GM18951 (cell line): ENCODE results near the gene PNPLA2.

Experiments
- POLR2A ChIP-seq: IDR thresholded peaks from 4 replicates; pipeline ENCODE4 v1.6.1; 2011; ENCODE audit warnings: mild to moderate bottlenecking; ENCODE audit not compliant: insufficient read length, insufficient read depth; ENCODE audit errors: extremely low read depth
- in situ Hi-C: fragments of 300-500 bp; cut with MboI; formaldehyde crosslinking; loops from one replicate; pipeline ENCODE4 v1.12.0; 2022; ENCODE audit warnings: low sequenced_read_pairs, mixed read lengths, inconsistent platforms; ENCODE audit not compliant: unreplicated experiment

The PNPLA2 gene

DNA sequence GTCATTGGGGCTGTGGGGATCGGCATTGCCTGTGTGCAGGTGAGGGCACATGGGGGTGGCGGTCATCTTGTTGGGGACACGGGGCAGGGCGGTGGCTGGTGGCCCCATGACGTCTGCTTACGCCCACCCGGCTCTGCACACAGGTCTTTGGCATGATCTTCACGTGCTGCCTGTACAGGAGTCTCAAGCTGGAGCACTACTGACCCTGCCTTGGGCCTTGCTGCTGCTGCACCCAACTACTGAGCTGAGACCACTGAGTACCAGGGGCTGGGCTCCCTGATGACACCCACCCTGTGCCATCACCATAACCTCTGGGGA, 19.2 kb downstream of the PNPLA2 start:
- no peak for TF ChIP-seq POLR2A
- in situ Hi-C loops: no loop called here

DNA sequence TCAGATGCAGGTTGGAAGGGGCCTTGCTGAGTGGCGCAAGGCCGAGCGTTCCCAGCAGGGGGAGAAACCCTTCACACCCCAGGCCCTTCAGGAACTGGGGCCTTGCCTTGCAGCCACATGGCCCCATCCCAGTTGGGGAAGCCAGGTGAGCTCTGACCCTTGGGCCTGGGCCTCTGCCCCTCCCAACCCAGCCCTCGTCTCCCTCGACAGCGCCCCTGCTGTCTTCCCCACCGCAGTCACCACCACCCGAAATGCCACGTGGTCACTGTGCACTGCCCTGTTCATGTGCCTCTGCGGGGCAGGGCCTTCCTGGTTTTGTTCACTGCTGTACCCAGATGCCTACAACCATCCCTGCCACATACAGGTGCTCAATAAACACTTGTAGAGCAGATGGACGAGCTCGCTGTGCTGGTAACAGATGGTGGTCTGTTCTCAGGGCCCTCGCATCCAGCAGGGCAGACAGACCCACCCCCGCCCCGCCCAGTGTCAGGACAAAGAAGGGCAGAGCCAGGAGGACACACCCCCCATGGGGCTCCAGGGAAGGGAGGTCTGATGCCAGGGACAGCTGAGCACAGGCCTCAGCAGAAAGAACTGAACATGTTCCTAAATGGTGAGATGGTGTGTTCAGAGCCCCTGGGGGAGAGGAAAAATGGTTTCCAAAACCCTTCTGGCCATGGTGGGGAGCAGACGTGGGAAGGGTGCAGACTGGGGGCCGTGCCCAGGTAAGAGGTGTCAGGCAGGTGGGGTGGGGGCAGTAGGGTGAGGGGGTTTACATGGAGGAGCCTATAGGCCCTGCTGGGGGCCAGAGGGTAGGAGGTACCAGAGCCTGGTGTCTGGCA, 19.9 kb downstream of the PNPLA2 start:
- in situ Hi-C loops: no loop called here
- TF ChIP-seq POLR2A: no peak

- in situ Hi-C loops: no loop called here
- TF ChIP-seq POLR2A: no peak
These were observed 20.5 kb downstream of the PNPLA2 start for GRCh38 chr11:839280-839623.

GRCh38 chr11:839875-840617, 21.3 kb downstream of the PNPLA2 start:
- TF ChIP-seq POLR2A: no peak
- in situ Hi-C loops: no loop called here

GRCh38 chr11:841981-842369, 23.3 kb downstream of the PNPLA2 start:
- in situ Hi-C loops: no loop called here
- TF ChIP-seq POLR2A: no peak

DNA sequence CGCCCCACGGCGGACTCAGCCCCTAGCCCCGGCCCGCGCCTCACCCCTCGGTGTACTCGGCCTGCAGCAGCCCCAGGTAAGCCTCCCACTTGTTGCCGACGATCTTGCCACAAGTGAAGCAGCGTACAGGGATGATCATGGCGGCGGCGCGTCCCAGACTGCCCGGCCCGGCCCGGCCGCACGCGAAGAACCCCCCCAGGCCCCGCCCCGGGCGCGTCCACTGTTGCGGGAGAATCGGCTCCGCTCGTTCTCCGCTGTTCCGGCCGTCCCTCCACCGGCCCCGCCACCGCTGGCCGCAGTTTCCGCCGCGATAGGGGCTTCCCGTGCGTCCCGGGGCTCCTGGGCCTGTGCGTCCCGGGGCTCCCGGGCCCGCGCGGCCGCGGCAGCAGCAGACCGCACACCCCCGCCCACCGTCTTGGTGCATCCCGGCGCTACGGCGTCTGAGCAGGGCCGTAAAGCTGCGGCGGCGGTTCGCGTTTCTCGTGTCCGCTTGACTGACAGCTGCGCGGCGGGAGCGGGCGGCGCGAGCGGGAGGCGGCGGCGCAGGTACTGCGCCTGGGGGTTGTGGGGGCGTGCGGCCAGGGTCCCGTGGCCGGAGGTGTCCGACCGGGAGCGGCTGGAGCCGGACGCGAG, 23.8 kb downstream of the PNPLA2 start, which contains the start of the genes POLR2L and TSPAN4:
Gene POLR2L (minus strand): TSS at position 160 of the 633 bp plus-strand sequence. CDS start 21 bp downstream, at position 139.
Gene TSPAN4 (plus strand): TSS at position 483 of the 633 bp plus-strand sequence. CDS start 7,453 bp downstream, outside the sequence.
- peak; percentile 99 for TF ChIP-seq POLR2A
- in situ Hi-C loops: no loop called here

GRCh38 chr11:843086-843734, 24.5 kb downstream of the PNPLA2 start:
- TF ChIP-seq POLR2A: no peak
- in situ Hi-C loops: no loop called here

DNA sequence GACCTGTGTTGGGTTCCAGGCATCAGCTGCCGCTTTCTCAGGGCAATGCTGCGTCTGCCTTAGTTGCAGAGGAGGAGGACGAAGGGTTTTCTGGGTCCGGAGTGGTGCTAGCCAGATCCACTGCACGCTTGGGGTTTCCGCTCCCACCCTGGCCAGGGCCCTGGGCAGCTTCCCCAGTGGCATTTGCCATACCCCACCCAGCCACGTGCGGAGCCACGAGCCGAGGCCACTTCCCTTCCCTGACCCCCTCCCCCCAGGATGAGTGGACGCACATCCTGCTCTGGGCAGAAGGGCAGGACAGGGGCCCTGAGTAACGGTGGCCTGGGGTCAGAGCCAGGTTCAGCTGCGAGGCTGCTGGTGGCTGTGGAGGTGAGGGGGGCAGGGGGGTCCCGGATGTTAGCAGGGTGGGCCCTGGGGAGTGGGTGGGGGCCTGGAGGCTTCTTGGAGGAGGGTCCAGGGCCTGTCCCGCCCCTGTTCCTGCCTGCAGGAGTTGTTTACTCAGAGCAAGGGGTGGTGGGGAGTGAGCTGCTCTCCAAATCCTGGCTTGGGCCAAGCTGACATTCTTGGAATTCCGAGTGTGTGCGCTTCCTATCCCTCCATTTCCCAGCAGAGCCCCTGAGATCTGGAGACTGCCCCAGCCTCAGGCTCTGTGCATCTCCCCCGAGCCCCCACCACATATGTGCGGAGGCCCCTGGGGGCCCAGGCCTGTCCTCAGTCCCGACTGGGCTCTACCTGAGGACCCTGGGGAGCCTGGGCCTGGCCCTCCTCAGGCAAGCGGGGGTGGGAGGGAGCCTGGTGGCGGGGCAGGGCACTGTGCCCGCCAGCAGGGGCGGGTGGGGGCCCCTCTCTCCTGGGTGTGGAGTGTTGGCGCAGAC, 25.3 kb downstream of the PNPLA2 start:
- in situ Hi-C loops: no loop called here

DNA sequence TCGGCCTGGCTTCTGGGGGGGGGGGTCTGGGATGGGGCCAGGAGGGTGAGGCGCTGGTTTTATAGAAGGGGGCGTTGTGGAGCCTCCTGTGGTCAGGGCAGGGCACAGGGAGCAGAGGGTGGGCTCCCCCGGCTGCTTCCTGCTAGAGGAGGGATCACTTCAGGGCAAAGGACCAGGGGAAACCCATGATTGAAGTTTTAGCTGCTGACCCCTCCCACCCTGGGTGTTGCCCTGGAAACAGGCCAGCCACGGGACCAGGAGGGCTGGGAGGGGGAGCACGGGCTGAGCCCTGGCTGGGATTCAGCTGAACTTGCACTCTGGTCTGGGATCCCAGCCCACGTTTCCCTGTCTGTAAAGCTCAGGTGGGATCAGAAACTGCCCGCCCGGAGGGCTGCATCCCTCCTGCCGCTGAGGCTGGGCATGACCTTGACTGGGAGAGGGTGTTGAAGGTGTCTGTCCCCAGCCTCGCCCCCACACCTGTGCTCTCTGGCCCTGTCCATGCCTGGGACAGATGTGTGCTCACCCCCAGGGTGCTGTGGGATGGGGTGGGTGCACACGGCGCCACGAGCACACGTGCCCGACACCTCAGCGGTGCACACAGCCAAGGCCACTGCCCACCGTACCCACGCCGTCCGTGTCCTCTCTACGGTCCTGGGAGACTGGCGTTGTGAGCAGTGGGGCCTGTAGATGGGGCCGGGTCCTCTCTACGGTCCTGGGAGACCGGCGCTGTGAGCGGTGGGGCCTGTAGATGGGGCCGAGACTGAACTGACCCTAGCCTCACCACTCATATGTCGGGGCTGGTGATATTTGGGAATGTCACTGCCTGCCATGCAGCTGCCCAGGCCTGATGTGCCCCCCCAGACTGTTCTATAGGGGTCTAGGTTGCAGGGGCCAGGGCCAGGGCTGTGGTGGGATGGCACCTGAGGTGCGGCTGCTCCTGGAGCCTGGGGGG, 26.3 kb downstream of the PNPLA2 start:
- no peak for TF ChIP-seq POLR2A
- in situ Hi-C loops: no loop called here

More for the DNA sequence above, 25.3 kb downstream of the PNPLA2 start:
- TF ChIP-seq POLR2A: no peak

- in situ Hi-C loops: no loop called here
- TF ChIP-seq POLR2A: no peak
These were observed 27.3 kb downstream of the PNPLA2 start for GRCh38 chr11:845872-846495.

- in situ Hi-C loops: no loop called here
These were observed 27.9 kb downstream of the PNPLA2 start for GRCh38 chr11:846496-847098.

DNA sequence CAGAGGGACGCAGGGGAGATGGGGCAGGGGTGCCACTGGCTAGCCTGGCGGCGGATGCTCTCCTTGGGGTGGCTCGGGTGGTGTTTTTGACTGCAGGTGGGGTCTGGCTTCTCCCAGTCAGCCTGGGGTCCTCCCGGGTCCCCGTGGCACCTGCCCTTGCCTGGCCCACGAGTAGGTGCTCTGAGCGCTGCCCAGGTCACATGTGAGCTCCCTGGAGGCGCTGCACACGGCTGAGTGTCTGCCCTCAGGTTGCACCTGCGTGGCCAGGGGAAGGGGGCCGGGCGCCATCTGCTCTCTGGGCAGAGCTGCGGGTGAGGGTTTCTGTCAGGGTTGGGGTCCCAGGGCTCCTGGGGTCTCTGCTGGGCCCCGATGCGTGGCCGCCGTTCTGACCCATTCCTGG, 29.2 kb downstream of the PNPLA2 start:
- in situ Hi-C loops: no loop called here
- no peak for TF ChIP-seq POLR2A

More at GRCh38 chr11:846496-847098, 27.9 kb downstream of the PNPLA2 start:
- no peak for TF ChIP-seq POLR2A
